Right ventricle myocardium inferior (tissue), 1 donor: Measurements from ENCODE around the gene EXOSC2. TPM values are rescaled to one million over a fixed set of nuclear protein-coding genes. Genes with fewer than 3 reads are reported as not detected.

Experiments
- ATAC-seq: fragments of 200-7000 bp; cut with Tn5 transposase; one replicate; pipeline ENCODE4 v1.9.1; 2020; ENCODE audit warnings: mild to moderate bottlenecking, moderate library complexity
- DNase-seq: peaks from one replicate; pipeline ENCODE4 v3.0.0; 2021; ENCODE audit errors: missing footprints
- intact Hi-C: fragments of 100-400 bp; cut with DNase I; formaldehyde crosslinking; loops from one replicate; pipeline ENCODE4 v1.11.0; 2022
- total RNA-seq: library from RNA; stranded (reverse); fragmentation: NEBNext Ultra II Directional; extraction: Animal tissue kit (Norgen Biotek cat#: 25700); gene quantifications from one replicate; pipeline ENCODE4 v1.2.1, GENCODE V29; 2021
- donor health status: DM: no; HTN: yes; CAD: no; lungs with severe emphysema.

Gene EXOSC2
- total RNA-seq, 1 donor from 2014 or later, result 11.2 TPM

DNA sequence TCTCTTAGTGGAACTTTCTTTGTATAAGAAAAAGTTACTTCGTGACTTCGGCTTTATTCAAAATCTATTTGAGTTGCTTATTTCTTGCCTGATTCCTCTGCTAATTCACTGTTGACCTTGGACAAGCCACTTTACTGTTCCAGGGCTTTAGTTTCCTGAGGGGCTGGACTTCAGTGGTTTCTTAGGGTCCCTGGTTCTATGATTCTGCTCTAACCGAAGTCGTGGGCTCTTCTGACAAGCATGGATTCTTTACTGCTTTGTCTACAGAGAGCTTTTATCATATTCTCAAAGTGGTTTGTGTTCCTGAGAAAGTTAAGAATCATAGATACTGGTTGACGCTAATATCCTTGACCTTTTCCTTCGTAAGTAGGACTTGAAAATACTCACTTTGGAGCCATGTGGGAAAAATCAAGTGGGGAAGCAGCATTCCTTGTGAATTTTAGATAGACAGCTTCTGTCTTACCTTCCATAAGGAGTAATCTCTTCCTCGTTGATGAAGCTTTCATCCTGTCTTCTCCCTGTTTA lies 21.1 kb downstream of the EXOSC2 start:
- ATAC-seq (no peak), DNase-seq (no peak)
- intact Hi-C loops, result loop anchor here (5.0 to 10.0 kb wide), 3 partner anchors 53 to 120 kb away; partner anchors contain the start of gene ABL1

GRCh38 chr9:130715270-130715669 lies 21.7 kb downstream of the EXOSC2 start:
- ATAC-seq, result no peak
- intact Hi-C loops, result loop anchor here (5.0 to 10.0 kb wide), 2 partner anchors 72 to 120 kb away; partner anchors contain the start of gene ABL1
- DNase-seq, result no peak

DNA sequence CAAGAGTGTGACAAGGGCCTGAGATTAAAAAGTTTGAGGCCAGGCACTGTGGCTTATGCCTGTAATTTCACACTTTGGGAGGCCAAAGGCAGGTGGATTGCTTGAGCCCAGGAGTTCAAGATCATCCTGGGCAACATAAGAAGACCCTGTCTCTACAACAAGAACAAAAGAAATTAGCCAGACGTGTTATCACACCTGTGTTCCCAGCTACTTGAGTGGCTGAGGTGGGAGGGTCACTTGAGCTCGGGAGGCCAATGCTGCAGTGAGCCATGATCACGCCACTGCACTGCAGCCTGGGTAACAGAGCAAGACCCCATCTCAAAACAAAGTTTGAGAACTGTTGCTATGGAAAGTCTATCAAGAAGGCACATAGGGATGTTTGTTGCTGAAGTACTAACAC lies 25.0 kb downstream of the EXOSC2 start:
- intact Hi-C loops, result loop anchor here (5.0 to 10.0 kb wide), 2 partner anchors 69 to 116 kb away; partner anchors contain the start of gene ABL1
- DNase-seq (no peak), ATAC-seq (no peak)

DNA sequence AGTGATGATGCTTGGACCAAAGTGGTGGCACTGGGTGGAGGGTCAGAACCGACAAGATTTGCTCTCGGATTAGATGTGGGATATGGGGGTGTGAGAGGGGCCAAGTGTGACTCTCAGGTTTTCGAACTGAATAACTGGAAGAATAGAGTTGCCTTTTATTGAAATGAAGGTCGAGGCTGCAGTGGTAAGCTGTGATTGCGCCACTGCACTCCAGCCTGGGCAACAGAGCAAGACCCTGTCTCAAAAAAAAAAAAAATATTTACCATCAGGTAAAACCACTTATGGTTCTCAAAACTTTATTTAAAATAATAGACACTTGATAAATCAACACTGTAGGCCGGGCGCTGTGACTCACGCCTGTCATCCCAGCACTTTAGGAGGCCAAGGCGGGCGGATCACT lies 27.2 kb downstream of the EXOSC2 start:
- ATAC-seq, result no peak
- DNase-seq, result peak; percentile 41
- intact Hi-C loops, result no loop called here

DNA sequence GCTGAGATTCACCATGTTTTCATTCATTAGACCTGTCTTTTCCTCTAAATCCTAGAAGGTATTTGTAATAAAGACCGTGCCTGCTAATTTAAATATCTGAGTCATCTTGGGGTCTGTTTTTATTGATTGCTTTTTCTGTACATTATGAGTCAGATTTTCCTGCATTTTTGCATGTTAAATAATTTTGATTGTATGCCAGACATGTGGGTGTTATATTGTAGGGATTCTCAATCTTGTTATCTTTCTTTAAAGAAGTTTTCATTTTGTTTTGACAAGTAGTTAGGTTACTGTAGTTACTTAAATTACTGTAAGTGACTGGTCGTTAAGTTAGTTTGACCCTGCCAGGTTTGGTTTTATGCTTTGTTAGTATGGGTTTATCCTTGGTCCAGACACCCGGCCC lies 35.1 kb downstream of the EXOSC2 start:
- ATAC-seq, result no peak
- DNase-seq, result no peak
- intact Hi-C loops, result no loop called here

DNA sequence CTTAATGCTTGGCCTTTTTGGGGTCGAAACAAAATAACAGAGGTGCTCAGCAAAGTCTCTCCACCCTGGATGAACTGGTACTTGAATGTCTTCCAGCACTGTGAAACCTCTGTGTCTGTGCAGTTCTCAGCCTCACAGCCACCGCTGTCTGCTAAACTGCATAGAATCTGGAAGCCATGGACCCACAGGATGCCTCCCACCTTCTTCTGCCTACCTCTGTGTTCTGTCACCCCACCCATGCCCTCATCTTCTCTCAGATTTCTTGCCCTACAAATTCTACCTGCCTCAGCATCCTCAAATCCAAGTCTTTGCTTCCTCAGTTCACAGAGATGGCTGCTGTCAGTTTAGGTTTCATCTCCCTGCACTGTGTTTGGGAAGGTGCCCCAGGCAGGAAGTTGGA lies 35.6 kb downstream of the EXOSC2 start:
- intact Hi-C loops, result no loop called here
- ATAC-seq (no peak), DNase-seq (no peak)

GRCh38 chr9:130731355-130731754 lies 37.8 kb downstream of the EXOSC2 start:
- DNase-seq (no peak), ATAC-seq (no peak)
- intact Hi-C loops, result no loop called here

GRCh38 chr9:130732136-130732535 lies 38.6 kb downstream of the EXOSC2 start:
- DNase-seq, result no peak
- ATAC-seq, result peak; percentile 23
- intact Hi-C loops, result no loop called here

- DNase-seq (no peak), ATAC-seq (no peak)
- intact Hi-C loops, result no loop called here
Measured at GRCh38 chr9:130732793-130733221, 39.2 kb downstream of the EXOSC2 start.

- ATAC-seq, result no peak
- no peak for DNase-seq
- intact Hi-C loops, result no loop called here
Measured at GRCh38 chr9:130735566-130735965, 42.0 kb downstream of the EXOSC2 start.

DNA sequence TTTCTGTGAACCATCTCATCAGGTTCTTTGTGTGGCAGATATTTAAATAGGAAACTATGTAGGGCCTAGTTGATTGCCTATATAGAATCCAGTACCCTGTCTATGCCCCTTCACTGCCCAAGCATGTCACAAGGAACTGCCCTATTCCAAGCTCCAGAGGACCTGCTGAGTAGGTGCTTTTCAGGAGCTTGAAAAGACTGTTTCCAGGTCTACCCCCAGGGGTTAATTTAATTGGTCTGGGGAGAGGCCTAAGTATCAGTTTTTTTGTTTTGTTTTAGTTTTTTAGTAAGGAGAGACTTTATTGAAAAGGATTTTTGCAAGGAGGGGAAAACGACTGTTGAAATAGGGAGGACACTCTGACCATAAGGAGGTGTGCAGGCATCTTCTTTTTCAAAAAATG lies 43.3 kb downstream of the EXOSC2 start:
- intact Hi-C loops, result no loop called here
- ATAC-seq (no peak), DNase-seq (no peak)

- ATAC-seq (no peak), DNase-seq (no peak)
- intact Hi-C loops, result no loop called here
Measured at GRCh38 chr9:130738281-130738680, 44.7 kb downstream of the EXOSC2 start.

DNA sequence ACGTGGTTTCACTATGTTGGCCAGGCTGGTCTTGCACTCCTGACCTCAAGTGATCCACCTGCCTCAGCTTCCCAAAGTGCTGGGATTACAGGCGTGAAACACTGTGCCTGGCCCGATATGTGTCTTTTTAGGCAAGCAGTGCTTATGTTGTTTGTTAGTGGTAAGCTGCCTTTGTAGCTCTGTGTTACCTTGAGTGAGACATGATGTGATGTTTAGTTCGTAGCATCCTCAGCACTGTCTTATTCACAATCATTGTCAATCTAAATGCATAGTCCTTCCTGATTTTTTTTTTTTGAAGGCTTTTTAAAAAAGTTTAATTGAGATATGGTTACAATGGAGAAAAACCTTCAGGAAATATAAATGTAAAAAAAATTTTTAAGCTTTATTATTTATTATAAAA lies 45.5 kb downstream of the EXOSC2 start:
- no peak for DNase-seq
- no peak for ATAC-seq
- intact Hi-C loops, result no loop called here

DNA sequence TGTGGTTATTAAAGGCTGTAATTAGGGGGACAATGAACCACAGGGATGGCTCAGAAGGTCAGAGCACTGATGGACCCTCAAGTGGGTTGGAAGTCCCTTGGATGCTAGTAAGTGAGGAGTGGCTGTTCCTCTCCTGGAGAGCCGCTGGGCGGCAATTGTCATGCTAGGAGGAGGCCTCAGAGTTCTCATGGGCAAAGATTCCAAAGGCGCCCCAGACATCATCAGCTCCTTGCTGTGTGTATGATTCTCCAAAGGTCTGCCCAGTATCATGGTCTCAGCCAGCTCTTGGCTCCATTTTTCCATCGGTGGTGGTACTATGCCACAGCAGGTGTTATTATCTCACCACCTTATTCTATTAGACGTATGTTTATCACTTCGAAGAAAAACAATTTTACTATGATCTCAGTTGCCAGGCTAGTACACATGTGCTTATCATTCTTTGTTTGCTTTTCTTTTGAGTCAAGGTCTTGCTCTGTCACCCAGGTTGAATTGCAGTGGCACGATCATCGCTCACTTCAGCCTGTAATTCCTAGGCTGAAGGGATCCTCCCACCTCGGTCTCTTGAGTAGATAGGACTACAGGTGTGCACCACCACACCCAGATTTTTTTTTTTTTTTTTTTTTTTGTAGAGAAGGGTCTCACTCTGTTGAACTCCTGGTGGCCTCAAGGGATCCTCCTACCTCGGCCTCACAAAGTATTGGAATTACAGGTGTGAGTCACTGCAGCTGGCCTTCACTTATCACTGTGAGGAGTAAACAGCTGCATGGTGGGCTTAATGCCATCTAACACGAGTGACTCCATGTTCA lies 46.8 kb downstream of the EXOSC2 start:
- ATAC-seq (no peak), DNase-seq (no peak)
- intact Hi-C loops, result no loop called here

DNA sequence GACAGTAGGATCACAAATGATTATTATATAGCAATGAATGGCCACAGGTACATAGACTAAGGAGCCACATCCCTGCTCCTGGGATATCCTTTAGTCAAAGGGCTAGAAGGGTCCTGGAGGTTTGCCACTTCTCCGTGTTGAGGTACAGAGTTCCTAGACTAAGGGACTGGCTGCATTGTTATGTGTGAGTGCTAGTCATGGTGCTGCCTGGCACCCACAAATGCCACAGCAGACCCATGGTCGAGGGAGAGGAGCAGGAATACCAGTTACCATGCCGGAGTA lies 47.4 kb downstream of the EXOSC2 start:
- no peak for DNase-seq
- intact Hi-C loops, result no loop called here
- ATAC-seq, result no peak

DNA sequence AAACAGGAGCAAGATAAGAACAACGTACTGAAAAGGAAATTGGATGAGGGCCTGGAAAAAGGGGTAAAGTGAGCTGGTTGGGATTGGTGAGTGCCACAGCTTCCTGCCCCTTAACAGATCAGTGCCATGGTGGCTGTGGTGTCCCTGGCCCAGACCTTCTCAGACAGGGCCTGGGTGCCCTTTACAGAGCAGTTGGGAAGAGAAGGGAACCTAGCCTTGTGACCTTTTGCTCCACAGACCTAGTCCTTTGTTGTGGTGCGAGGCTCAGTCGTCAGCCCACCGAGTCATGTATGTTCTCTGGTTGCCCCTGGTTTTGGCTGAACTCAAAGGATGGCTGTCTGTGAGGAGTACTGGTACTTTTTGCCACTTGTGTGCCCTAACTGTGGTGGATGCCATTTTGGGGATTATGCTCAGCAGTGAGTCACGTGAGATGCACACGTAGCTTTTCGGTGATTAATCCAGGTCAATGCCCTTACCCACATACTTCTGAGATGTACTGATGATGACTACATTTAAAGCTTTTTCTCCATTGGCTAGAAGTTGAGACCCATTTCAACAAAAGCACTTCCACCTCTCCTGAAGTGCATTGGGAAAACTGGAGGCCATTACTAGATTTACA lies 48.4 kb downstream of the EXOSC2 start:
- ATAC-seq, result no peak
- intact Hi-C loops, result no loop called here
- no peak for DNase-seq

GRCh38 chr9:130743656-130744055 lies 50.1 kb downstream of the EXOSC2 start:
- intact Hi-C loops, result no loop called here
- ATAC-seq (no peak), DNase-seq (no peak)

- no peak for ATAC-seq
- intact Hi-C loops, result no loop called here
Measured at GRCh38 chr9:130745210-130745800, 51.7 kb downstream of the EXOSC2 start.

GRCh38 chr9:130745829-130746228 lies 52.2 kb downstream of the EXOSC2 start:
- intact Hi-C loops, result no loop called here
- DNase-seq (no peak), ATAC-seq (no peak)

More at GRCh38 chr9:130745210-130745800, 51.7 kb downstream of the EXOSC2 start:
- no peak for DNase-seq
